ENCODE data around the gene YEATS2. TPM values are rescaled to one million over a fixed set of nuclear protein-coding genes. Genes with fewer than 3 reads are reported as not detected.

YEATS2 gene
- total and polyA plus RNA-seq, 3 experiments from 2014 or later: 5.7 to 31.6 (median 30.5) TPM

DNA sequence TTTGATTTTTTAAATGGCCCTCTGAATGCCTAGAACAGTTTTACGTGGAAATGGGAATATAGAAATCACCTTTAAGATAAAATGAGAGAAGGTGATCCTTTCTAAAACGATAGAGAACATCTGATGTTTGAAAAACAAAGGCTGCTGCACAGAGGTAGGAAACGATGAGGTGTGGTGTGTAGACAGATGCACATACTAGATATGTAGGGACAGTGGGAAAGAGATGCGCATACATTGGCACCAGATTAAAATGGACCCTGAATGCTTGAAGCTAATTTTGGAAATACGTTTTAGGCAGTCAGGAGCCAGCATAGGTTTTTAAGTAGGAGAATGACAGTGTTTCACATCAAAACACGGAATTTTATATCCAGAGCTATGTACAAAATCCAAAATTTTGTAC lies 98.8 kb downstream of the YEATS2 start:
- Histone ChIP-seq H3K4me3 (ENCODE audit: low read length) (no peak overlapping the region), H3K27me3 (ENCODE audit: insufficient read depth, low read length, poor library complexity, severe bottlenecking) (no peaks in the 10 kb centered on the region), H3K27ac (ENCODE audit: low read depth, low read length) (no peak overlapping the region), H3K9me3 (ENCODE audit: low read length) (no peaks in the 10 kb centered on the region), H3K36me3 (ENCODE audit: insufficient read depth, low read length) (peaks cover 32% of the 10 kb centered on the region), H3K4me1 (ENCODE audit: insufficient read depth, low read length) (no peaks in the 10 kb centered on the region)
- CTCF ChIA-PET: no interaction called here
- no peaks in the 10 kb centered on the region for H3K27me3 Mint-ChIP-seq
- H3K4me1 Mint-ChIP-seq: no peaks in the 10 kb centered on the region
- no peak for DNase-seq
- peak overlapping the region in 1 of 8 donors; percentile 29 for H3K27ac Mint-ChIP-seq
- H3K9me3 Mint-ChIP-seq: no peaks in the 10 kb centered on the region
- no peak overlapping the region for H3K4me3 Mint-ChIP-seq
- POLR2A ChIA-PET: no interaction called here
- peaks cover 11 to 67% (median 36%) of the 10 kb centered on the region in 3 donors for H3K36me3 Mint-ChIP-seq

DNA sequence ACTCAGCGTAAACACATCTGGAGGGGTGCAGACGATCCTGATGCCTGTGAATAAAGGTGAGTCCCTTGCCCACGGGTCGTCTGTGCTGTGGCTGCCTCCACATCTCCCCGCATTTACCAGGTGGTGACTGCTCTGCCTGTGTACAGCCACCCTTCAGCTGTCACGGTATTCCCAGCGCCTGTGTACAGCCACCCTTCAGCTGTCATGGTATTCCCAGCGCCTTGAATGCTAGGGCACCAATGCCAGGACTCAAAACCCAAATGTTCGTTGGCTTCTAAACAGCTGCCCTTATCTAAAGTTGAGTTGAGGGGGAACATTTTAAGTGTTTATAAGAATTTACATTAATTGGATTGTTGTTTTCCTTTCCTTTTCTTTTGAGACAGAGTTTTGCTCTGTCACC lies 100.4 kb downstream of the YEATS2 start:
- Mint-ChIP-seq H3K27me3 (no peaks in the 10 kb centered on the region), H3K4me3 (no peak overlapping the region), H3K9me3 (no peaks in the 10 kb centered on the region), H3K4me1 (no peaks in the 10 kb centered on the region), H3K36me3 (peaks cover 11 to 72% (median 30%) of the 10 kb centered on the region in 3 donors), H3K27ac (peak overlapping the region in 1 of 8 donors; percentile 82)
- Histone ChIP-seq H3K36me3 (ENCODE audit: insufficient read depth, low read length) (peaks cover 40% of the 10 kb centered on the region), H3K27ac (ENCODE audit: low read depth, low read length) (no peak overlapping the region), H3K4me1 (ENCODE audit: insufficient read depth, low read length) (no peaks in the 10 kb centered on the region), H3K9me3 (ENCODE audit: low read length) (no peaks in the 10 kb centered on the region), H3K27me3 (ENCODE audit: insufficient read depth, low read length, poor library complexity, severe bottlenecking) (no peaks in the 10 kb centered on the region), H3K4me3 (ENCODE audit: low read length) (no peak overlapping the region)
- DNase-seq: no peak
- CTCF ChIA-PET: interaction anchor here (2.3 kb wide), 1 partner anchor 31 kb away, joined by 4 read pairs; no protein-coding TSS in a partner anchor
- POLR2A ChIA-PET: no interaction called here

DNA sequence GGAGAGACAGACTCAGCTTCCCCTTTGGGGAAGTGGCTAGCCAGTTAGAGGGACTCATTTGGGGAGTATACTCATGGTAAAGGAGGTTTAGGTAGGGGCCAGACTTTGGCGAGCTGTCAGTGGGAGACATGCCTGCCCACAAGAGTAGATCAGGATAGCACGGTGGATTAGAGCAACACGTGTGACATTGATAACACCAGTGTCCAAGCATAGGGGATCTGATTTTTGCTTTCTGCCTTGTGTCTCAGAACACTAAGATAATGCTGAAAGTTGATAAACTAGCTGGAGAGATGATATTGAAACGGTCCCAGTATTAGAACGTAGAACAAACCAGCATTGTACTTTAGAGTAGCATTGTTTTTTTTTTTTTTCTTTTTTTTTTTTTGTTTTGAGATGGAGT lies 101.9 kb downstream of the YEATS2 start:
- Histone ChIP-seq H3K36me3 (ENCODE audit: insufficient read depth, low read length) (peaks cover 44% of the 10 kb centered on the region), H3K4me3 (ENCODE audit: low read length) (no peak overlapping the region), H3K27ac (ENCODE audit: low read depth, low read length) (no peak overlapping the region), H3K4me1 (ENCODE audit: insufficient read depth, low read length) (no peaks in the 10 kb centered on the region), H3K27me3 (ENCODE audit: insufficient read depth, low read length, poor library complexity, severe bottlenecking) (no peaks in the 10 kb centered on the region), H3K9me3 (ENCODE audit: low read length) (no peaks in the 10 kb centered on the region)
- Mint-ChIP-seq H3K27me3 (no peaks in the 10 kb centered on the region), H3K9me3 (no peaks in the 10 kb centered on the region), H3K36me3 (peaks cover 7 to 74% (median 33%) of the 10 kb centered on the region in 3 donors), H3K27ac (peak overlapping the region in 3 of 8 donors; percentile 13 to 72 (median 13)), H3K4me3 (no peak overlapping the region), H3K4me1 (no peaks in the 10 kb centered on the region)
- POLR2A ChIA-PET: no interaction called here
- CTCF ChIA-PET: interaction anchor here (2.3 kb wide), 1 partner anchor 32 kb away, joined by 4 read pairs; no protein-coding TSS in a partner anchor
- DNase-seq: no peak

DNA sequence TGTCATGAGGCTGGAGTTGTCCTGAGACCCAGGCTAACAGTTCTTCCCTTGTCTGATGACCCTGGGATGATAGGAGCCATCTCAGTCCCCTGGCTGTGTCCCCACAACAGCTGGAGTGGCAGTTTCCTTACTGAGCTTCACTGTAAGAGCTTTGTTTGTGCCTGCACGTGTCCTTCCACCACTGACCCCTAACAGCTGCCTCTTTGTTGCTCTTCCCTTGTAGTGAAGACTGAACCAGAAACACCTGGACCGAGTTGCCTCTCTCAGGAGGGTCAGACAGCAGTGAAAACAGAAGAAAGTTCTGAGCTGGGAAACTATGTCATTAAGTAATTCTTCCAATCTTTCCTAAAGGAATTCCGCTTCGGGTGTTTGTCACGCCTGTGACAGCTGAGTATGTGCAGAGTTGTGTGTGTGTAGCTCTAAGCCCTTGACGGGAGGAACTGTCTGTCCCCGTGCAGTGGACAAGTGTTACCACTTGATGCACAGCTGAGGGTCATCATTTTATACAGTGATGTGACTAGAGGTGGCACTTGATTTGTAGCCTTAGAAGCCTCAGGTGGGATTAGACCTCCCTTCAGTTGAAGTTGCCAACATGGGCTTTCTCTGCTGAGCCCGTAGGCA lies 102.8 kb downstream of the YEATS2 start:
- H3K27me3 Mint-ChIP-seq: no peaks in the 10 kb centered on the region
- peaks cover 44% of the 10 kb centered on the region for H3K36me3 ChIP-seq (ENCODE audit: insufficient read depth, low read length)
- POLR2A ChIA-PET: no interaction called here
- no peak overlapping the region for H3K27ac ChIP-seq (ENCODE audit: low read depth, low read length)
- CTCF ChIA-PET: interaction anchor here (1.0 kb wide), 1 partner anchor 84 kb away, joined by 3 read pairs; the partner anchor contains the start of gene PARL
- H3K4me3 Mint-ChIP-seq: no peak overlapping the region
- H3K27ac Mint-ChIP-seq: peak overlapping the region in 2 of 8 donors; percentile 1 to 83
- H3K4me1 Mint-ChIP-seq: no peaks in the 10 kb centered on the region
- no peak overlapping the region for H3K4me3 ChIP-seq (ENCODE audit: low read length)
- DNase-seq: no peak
- no peaks in the 10 kb centered on the region for H3K9me3 ChIP-seq (ENCODE audit: low read length)
- no peaks in the 10 kb centered on the region for H3K27me3 ChIP-seq (ENCODE audit: insufficient read depth, low read length, poor library complexity, severe bottlenecking)
- H3K9me3 Mint-ChIP-seq: no peaks in the 10 kb centered on the region
- H3K4me1 ChIP-seq (ENCODE audit: insufficient read depth, low read length): no peaks in the 10 kb centered on the region
- H3K36me3 Mint-ChIP-seq: peaks cover 7 to 79% (median 33%) of the 10 kb centered on the region in 3 donors

DNA sequence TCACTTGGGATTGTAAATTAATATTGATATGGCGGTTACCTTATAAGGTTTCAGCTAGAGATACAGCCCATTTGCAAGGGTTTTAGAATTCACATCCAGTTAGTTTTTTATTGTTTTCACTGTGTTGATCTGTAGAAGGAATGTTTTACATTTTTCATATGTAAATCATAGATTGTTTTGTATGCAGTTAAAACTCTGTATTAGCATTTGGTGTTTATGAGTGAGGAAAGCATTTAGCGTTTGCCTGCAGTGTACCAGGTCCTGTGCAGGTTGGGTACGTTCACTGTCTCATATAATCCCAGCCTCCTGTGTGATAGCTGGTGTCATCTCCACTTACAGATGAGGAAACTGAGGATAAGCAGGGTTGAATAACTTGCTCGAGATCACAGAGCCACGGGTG lies 104.0 kb downstream of the YEATS2 start:
- Mint-ChIP-seq H3K36me3 (peaks cover 7 to 84% (median 35%) of the 10 kb centered on the region in 3 donors), H3K27ac (no peak overlapping the region), H3K4me3 (no peak overlapping the region), H3K9me3 (no peaks in the 10 kb centered on the region), H3K4me1 (no peaks in the 10 kb centered on the region), H3K27me3 (no peaks in the 10 kb centered on the region)
- Histone ChIP-seq H3K27ac (ENCODE audit: low read depth, low read length) (no peak overlapping the region), H3K27me3 (ENCODE audit: insufficient read depth, low read length, poor library complexity, severe bottlenecking) (no peaks in the 10 kb centered on the region), H3K4me3 (ENCODE audit: low read length) (no peak overlapping the region), H3K4me1 (ENCODE audit: insufficient read depth, low read length) (no peaks in the 10 kb centered on the region), H3K9me3 (ENCODE audit: low read length) (no peaks in the 10 kb centered on the region), H3K36me3 (ENCODE audit: insufficient read depth, low read length) (peaks cover 53% of the 10 kb centered on the region)
- ChIA-PET POLR2A (no interaction called here), CTCF (no interaction called here)
- no peak for DNase-seq

DNA sequence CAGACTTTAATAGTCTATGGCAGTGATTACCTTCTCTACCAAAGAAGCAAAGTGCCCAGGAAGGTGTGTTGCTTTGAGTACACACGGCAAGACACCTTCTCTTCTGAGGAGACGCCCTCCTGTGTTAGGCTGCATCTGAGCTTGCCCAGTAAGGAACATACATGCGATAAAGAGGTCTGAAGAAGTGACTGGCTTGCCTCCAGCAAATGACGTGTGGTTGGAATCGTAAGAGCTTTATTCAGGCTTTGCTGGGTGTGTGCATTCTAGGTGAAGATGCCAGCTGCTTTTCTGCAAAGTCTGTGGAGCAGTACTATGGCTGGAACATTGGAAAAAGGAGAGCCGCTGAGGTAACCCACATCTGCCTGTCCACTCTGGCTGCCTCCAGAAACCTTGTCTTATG lies 105.4 kb downstream of the YEATS2 start:
- Histone ChIP-seq H3K4me3 (ENCODE audit: low read length) (no peak overlapping the region), H3K27ac (ENCODE audit: low read depth, low read length) (no peak overlapping the region), H3K4me1 (ENCODE audit: insufficient read depth, low read length) (no peaks in the 10 kb centered on the region), H3K36me3 (ENCODE audit: insufficient read depth, low read length) (peaks cover 64% of the 10 kb centered on the region), H3K9me3 (ENCODE audit: low read length) (no peaks in the 10 kb centered on the region), H3K27me3 (ENCODE audit: insufficient read depth, low read length, poor library complexity, severe bottlenecking) (no peaks in the 10 kb centered on the region)
- CTCF ChIA-PET: interaction anchor here (1.1 kb wide), 1 partner anchor 14 kb away, joined by 3 read pairs; no protein-coding TSS in a partner anchor
- Mint-ChIP-seq H3K9me3 (no peaks in the 10 kb centered on the region), H3K36me3 (peaks cover 12 to 89% (median 41%) of the 10 kb centered on the region in 3 donors), H3K4me1 (no peaks in the 10 kb centered on the region), H3K4me3 (no peak overlapping the region), H3K27me3 (no peaks in the 10 kb centered on the region), H3K27ac (no peak overlapping the region)
- POLR2A ChIA-PET: no interaction called here
- no peak for DNase-seq

DNA sequence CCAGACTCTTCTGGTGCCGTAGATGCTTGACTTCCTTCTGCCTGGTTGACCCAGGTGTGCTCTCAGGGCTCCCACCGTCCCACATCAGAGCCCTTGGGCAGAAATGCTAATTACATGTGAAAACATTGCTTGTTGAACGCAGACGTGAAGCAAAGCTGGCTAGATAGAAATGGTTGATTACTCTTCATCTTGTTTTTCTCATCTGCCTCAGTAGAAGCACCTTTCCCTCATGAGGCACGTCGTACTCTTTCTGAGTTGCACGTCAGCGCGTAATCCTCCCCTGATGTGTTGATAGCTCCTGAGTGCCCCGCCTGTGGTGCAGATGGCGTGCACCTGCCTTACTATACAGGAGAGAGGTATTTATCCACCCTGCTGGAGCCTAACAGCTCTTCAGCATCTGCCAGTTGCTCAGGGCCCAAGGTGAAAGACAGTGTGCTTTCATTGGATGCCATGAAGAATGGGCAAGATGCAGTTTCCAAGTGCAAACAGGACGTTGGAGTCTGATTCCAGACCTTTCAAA lies 109.7 kb downstream of the YEATS2 start:
- Mint-ChIP-seq H3K4me1 (no peaks in the 10 kb centered on the region), H3K9me3 (no peaks in the 10 kb centered on the region), H3K27ac (peak overlapping the region in 2 of 8 donors; percentile 15 to 23), H3K27me3 (peaks cover 0 to 1% of the 10 kb centered on the region in 2 donors), H3K4me3 (no peak overlapping the region), H3K36me3 (peaks cover 5 to 86% (median 36%) of the 10 kb centered on the region in 3 donors)
- Histone ChIP-seq H3K4me3 (ENCODE audit: low read length) (no peak overlapping the region), H3K27ac (ENCODE audit: low read depth, low read length) (no peak overlapping the region), H3K4me1 (ENCODE audit: insufficient read depth, low read length) (no peaks in the 10 kb centered on the region), H3K27me3 (ENCODE audit: insufficient read depth, low read length, poor library complexity, severe bottlenecking) (no peaks in the 10 kb centered on the region), H3K36me3 (ENCODE audit: insufficient read depth, low read length) (peaks cover 35% of the 10 kb centered on the region), H3K9me3 (ENCODE audit: low read length) (no peaks in the 10 kb centered on the region)
- POLR2A ChIA-PET: no interaction called here
- CTCF ChIA-PET: no interaction called here
- no peak for DNase-seq

DNA sequence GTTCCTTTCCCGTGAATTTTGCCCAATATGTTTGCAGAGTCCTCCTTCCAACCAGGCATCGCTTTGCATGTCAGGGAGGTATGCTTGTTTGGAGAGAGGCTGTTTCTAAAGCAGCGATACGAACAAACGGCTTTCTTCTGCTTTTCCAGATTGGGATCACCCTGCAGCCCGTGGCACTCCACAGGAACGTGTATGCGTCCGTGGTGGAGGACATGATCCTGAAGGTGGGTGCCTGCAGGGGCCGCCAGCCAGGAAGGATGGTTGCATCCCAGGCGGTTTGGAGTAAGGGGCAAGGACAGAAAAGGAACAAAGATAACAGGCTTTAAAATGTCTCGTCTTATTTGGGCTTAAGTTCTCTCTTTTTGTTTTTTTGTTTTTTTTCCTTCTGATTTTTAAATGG lies 110.3 kb downstream of the YEATS2 start:
- Mint-ChIP-seq H3K4me3 (no peak overlapping the region), H3K27ac (no peak overlapping the region), H3K4me1 (no peaks in the 10 kb centered on the region), H3K9me3 (no peaks in the 10 kb centered on the region), H3K27me3 (peaks cover 0 to 1% of the 10 kb centered on the region in 2 donors), H3K36me3 (peaks cover 5 to 84% (median 36%) of the 10 kb centered on the region in 3 donors)
- Histone ChIP-seq H3K4me1 (ENCODE audit: insufficient read depth, low read length) (no peaks in the 10 kb centered on the region), H3K9me3 (ENCODE audit: low read length) (no peaks in the 10 kb centered on the region), H3K4me3 (ENCODE audit: low read length) (no peak overlapping the region), H3K27ac (ENCODE audit: low read depth, low read length) (no peak overlapping the region), H3K36me3 (ENCODE audit: insufficient read depth, low read length) (peaks cover 30% of the 10 kb centered on the region), H3K27me3 (ENCODE audit: insufficient read depth, low read length, poor library complexity, severe bottlenecking) (no peaks in the 10 kb centered on the region)
- ChIA-PET CTCF (no interaction called here), POLR2A (no interaction called here)
- no peak for DNase-seq

Data from CD8-positive, alpha-beta memory T cell (primary cell).